Measurements from ENCODE around the gene PSMD4.
"Not testable (repeated sequence)": the region's sequence is repeated elsewhere in the genome, so short reads cannot be mapped to it uniquely, and the experiment has no call there.

The PSMD4 gene

GRCh38 chr1:151254217-151255213 is at the start of gene PSMD4:
PSMD4 (plus strand) TSS chr1:151254734; CDS start chr1:151254783, 49 bp downstream.
- Histone ChIP-seq H4K20me1 (ENCODE audit: low read depth, low read length) (no peaks in the 10 kb centered on the region), H3K27me3 (ENCODE audit: low read length) (no peaks in the 10 kb centered on the region), H3K4me2 (ENCODE audit: low read depth, low read length, poor library complexity, severe bottlenecking) (peak within 1 kb of the TSS; percentile 74), H3K36me3 (ENCODE audit: low read length) (no peaks in the 10 kb centered on the region), H3K27ac (ENCODE audit: low read depth, low read length) (peak within 1 kb of the TSS; percentile 11; the same call in 1 of the 2 replicates), H2AFZ (ENCODE audit: low read depth, low read length, severe bottlenecking) (peak within 1 kb of the TSS; percentile 87), H3K9me2 (replicated peaks; ENCODE audit: insufficient read depth, low read length) (no peaks in the 10 kb centered on the region), H3K9me3 (ENCODE audit: insufficient read depth, low read length) (no peaks in the 10 kb centered on the region), H3F3A (ENCODE audit: insufficient read depth) (peaks cover 31% of the 10 kb centered on the region; the same call in 1 of the 2 replicates), H3K9ac (ENCODE audit: low read length) (peak within 1 kb of the TSS; percentile 80), H3K4me3 (ENCODE audit: insufficient read depth, low read length, poor library complexity, severe bottlenecking) (peak within 1 kb of the TSS; percentile 90), H3K79me2 (ENCODE audit: insufficient read depth, low read length) (peaks cover 45% of the 10 kb centered on the region)
- no peak for TF ChIP-seq CTCF (IDR thresholded peaks at IDR 0.05; ENCODE audit: insufficient read depth, low read length, poor library complexity, severe bottlenecking)
- no peak for TF ChIP-seq EZH2phosphoT487 (conservative IDR thresholded peaks at IDR 0.05; ENCODE audit: low read length)

GRCh38 chr1:151205381-151205965 is 49.1 kb upstream of the PSMD4 start:
- not testable (repeated sequence) for H3K27me3 ChIP-seq (ENCODE audit: low read length); H3K4me3 ChIP-seq (ENCODE audit: insufficient read depth, low read length, poor library complexity, severe bottlenecking); H3K9ac ChIP-seq (ENCODE audit: low read length); H3F3A ChIP-seq (ENCODE audit: insufficient read depth); H3K27ac ChIP-seq (ENCODE audit: low read depth, low read length); H3K9me2 ChIP-seq (replicated peaks; ENCODE audit: insufficient read depth, low read length); H3K9me3 ChIP-seq (ENCODE audit: insufficient read depth, low read length); H3K4me2 ChIP-seq (ENCODE audit: low read depth, low read length, poor library complexity, severe bottlenecking); H2AFZ ChIP-seq (ENCODE audit: low read depth, low read length, severe bottlenecking)
- peaks cover 89% of the 10 kb centered on the region for H3K79me2 ChIP-seq (ENCODE audit: insufficient read depth, low read length)
- peaks cover 18% of the 10 kb centered on the region for H4K20me1 ChIP-seq (ENCODE audit: low read depth, low read length)
- peaks cover 18% of the 10 kb centered on the region; the same call in 1 of the 2 replicates for H3K36me3 ChIP-seq (ENCODE audit: low read length)

GRCh38 chr1:151210830-151211229 is 43.7 kb upstream of the PSMD4 start:
- Histone ChIP-seq H3K79me2 (ENCODE audit: insufficient read depth, low read length) (peaks cover 87% of the 10 kb centered on the region), H3K27ac (ENCODE audit: low read depth, low read length) (no peak overlapping the region), H2AFZ (ENCODE audit: low read depth, low read length, severe bottlenecking) (no peak overlapping the region), H3K36me3 (ENCODE audit: low read length) (peaks cover 10% of the 10 kb centered on the region; the same call in 1 of the 2 replicates), H3K9me3 (ENCODE audit: insufficient read depth, low read length) (no peaks in the 10 kb centered on the region), H3F3A (ENCODE audit: insufficient read depth) (peaks cover 11% of the 10 kb centered on the region; the same call in 1 of the 2 replicates), H3K4me3 (ENCODE audit: insufficient read depth, low read length, poor library complexity, severe bottlenecking) (no peak overlapping the region), H3K9ac (ENCODE audit: low read length) (no peak overlapping the region), H3K4me2 (ENCODE audit: low read depth, low read length, poor library complexity, severe bottlenecking) (no peak overlapping the region), H4K20me1 (ENCODE audit: low read depth, low read length) (peaks cover 11% of the 10 kb centered on the region), H3K27me3 (ENCODE audit: low read length) (no peaks in the 10 kb centered on the region), H3K9me2 (replicated peaks; ENCODE audit: insufficient read depth, low read length) (no peaks in the 10 kb centered on the region)
- TF ChIP-seq CTCF (IDR thresholded peaks at IDR 0.05; ENCODE audit: insufficient read depth, low read length, poor library complexity, severe bottlenecking) (no peak), EZH2phosphoT487 (conservative IDR thresholded peaks at IDR 0.05; ENCODE audit: low read length) (no peak)

Measured in SU-DHL-6 (cell line).